Measurements from ENCODE around the gene SORCS2.

SORCS2 gene

DNA sequence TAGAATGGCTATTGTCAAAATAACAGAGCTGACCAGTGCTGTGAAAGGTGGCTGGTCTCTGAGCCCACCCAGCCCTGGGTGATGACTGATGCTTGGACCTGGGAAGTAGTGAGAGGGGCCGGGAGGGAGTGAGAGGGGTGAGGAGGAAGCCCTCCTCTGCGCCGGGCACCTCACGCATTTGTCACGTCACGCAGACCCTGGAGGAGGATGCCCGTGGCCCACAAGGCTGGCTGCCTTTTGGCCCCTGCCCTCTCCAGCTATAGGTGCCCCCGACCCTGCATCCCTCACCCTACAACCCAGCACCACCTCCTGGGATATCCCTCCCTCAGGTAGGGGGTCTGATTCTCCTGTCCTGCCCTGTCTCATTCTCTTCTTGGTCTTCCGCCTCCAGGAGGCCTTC, 539.9 kb downstream of the SORCS2 start:
- in situ Hi-C loops (cut with MboI; ENCODE audit: low sequenced_read_pairs) = no loop called here

GRCh38 chr4:7733201-7733600, 540.9 kb downstream of the SORCS2 start:
- in situ Hi-C loops (cut with MboI; ENCODE audit: low sequenced_read_pairs) = no loop called here

GRCh38 chr4:7733801-7734650, 541.7 kb downstream of the SORCS2 start:
- in situ Hi-C loops (cut with MboI; ENCODE audit: low sequenced_read_pairs) = no loop called here

DNA sequence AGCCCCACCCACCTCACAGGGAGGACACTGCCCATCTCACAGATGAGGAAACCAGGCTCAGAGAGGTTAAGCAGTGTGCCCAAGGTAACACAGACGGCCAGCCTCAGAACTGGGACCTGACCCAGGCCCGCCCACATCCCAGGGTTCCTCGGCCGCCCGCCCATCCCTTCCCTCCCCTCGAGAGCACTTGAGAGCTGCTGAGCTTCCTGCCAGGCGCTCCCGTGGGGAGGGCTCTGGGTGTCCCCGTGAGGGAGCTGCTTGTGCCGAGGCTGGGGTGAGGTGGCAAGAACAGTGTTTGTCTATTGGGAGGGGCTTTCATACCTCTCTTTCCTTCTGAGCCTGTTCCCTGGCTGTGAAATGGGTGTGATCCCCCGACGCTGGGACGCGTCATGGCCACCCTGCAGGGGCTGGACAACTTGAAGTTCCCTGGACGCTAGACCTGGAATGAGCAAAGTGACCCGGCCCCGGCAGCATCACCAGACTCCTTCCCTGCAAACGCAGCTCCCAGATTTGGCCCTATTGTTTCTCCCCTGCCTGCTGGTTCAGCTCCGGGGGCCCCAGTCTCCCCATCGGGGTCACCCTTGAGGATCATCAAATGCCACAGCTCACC, 542.4 kb downstream of the SORCS2 start:
- in situ Hi-C loops (cut with MboI; ENCODE audit: low sequenced_read_pairs) = no loop called here

DNA sequence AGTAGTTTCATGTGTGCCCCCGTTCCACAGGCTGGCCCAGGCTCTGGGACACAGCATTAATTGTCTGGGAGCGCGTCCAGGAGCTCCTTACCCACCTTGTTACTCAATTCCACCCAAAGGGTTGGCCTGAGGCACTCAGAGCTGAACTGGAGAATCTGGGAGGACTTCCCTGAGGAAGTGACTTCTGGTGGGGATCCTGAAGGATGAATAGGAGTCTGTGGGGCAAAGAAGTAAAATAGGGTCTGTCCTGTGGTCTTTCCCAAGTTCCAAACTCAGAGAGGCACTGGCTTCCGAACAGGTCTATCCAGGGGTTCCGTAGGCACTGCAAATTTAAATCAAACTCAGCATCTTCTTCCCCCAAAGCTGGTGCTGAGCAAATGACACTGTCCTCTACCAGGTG, 543.1 kb downstream of the SORCS2 start:
- in situ Hi-C loops (cut with MboI; ENCODE audit: low sequenced_read_pairs) = no loop called here

DNA sequence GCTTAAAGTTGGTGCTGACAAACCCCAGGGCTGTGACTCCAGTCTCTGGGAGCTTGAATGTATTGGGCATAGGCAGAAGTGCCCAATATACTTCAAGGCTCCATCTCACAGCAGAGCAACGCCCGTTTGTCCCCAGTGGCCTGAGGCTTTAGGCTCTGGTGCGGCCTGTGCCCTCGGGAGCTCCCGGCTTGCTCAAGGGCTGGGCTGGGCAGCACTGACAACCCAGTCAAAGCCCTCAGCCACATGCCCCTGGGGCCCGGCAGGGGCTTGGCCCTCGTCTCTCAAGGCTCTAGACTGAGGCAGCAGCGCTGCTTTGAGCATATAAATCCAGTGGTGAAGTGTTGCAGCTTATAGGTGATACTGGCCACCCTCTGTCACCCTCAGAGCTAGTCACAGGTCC, 543.6 kb downstream of the SORCS2 start:
- in situ Hi-C loops (cut with MboI; ENCODE audit: low sequenced_read_pairs) = no loop called here

DNA sequence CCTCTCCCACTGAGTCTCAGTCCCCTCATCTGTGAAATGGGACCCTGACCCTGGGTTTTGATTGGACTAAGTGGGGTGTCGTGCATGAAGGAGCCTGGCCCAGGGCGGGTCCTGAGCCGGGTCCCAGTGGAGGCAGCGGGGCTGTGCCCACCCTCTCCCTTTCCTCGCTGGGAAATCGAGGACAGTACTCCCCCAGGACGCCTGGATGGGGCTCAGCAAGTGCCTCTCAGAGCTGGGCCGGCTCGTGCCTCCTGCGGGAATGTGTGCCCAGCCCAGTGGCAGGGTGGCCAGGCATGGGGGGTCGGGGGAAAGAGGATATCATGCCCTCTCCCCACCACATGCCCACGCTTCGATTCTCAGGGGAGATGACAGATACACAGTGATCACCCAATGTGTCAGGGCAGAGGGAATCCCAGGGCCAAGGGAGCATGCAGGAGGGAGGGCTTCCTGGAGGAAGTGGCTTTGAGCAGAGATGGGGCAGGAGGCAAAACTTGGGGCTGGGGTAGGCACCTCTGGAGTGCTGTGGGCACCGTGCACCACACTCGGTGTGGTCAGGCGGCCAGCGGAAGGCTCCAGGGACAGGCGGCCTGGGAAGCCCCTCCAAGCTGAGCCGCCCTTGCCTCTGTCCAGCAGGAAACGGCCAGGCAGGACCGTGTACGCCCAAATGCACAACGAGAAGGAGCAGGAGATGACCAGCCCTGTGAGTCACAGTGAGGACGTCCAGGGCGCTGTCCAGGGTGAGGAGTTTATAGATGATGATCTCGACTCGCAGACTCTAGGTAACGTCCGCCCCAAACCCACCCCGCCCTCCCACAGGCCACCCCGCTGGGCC, 544.3 kb downstream of the SORCS2 start:
- in situ Hi-C loops (cut with MboI; ENCODE audit: low sequenced_read_pairs) = no loop called here

DNA sequence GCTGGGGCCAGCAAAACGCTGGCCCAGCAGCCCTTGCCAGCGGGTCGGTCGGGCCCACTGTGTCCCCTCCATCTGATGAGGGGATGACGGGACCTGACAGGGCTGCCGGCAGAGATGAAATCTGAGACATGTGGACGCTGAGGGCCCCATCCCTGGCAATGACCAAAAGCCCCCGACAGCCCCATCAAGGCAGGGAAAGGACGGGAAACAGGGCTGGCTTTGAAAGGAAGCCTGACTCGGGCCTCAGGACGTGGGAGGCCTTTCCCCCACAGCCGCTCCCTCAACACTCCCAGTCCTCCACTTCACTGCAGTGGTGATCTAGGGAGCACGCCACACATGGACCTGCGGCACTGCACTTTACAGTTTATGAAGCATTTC, 544.9 kb downstream of the SORCS2 start:
- in situ Hi-C loops (cut with MboI; ENCODE audit: low sequenced_read_pairs) = no loop called here

DNA sequence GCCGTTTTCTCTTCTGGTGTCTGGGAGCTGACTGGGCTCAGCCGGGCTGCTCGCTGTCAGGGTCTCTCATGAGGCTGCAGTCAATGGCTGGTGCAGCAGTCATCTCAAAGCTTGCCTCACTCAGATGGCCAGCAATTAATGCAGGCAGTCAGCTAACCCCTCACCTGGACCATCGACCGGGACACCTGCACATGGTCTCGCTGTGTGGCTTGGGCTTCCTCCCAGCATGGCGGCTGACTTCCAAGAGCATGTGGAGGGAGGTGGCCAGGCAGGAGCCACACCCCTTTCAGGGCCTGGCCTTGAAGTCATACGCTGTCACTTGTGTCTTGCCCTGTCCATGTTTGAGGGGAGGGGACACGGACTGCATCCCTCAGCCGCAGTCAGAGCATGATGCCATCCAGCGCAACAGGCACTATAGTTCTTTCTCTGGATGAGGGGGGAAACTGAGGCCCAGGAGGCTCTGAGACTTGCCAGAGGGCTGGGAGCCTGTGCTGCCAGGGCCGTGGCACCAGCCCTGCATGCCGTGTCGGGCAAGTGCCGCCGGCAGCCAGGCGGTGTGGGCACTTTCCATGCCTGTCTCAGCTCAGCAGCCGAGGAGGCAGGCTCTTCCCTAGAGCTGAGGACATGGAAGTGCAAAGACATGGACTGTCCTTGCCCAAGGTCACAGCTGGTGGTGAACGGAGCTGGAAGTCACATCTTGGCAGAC, 545.6 kb downstream of the SORCS2 start:
- in situ Hi-C loops (cut with MboI; ENCODE audit: low sequenced_read_pairs) = no loop called here

DNA sequence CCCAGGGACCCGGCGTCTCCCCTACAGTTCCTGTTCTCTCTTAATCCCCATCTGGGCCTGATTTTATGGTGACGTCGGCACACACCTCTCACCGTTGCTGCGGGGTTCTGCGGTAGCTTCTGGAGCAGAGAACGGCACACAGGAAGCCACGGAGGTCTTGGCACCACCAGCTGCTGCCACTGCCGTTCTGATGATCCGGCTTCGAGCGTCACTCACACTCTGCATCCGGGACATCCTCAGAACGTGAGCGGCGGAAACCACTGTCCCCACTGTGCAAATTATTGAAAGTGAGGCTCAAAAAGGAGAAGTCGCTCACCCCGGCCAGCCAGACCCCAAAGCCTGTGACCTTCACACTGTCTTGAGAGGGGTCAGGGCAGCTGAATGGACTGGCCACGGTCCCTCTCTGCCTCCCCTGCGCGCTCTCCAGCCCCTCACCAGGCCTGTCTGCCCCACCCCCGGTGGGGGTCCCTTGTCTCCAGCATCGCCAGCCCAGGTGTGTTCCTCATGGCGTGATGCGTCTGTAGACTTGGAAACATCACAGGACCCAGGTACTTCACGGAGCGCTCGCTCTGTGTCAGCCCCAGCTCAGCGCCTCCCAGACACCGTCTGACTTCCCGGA, 546.2 kb downstream of the SORCS2 start:
- in situ Hi-C loops (cut with MboI; ENCODE audit: low sequenced_read_pairs) = no loop called here

- in situ Hi-C loops (cut with MboI; ENCODE audit: low sequenced_read_pairs) = no loop called here
These were observed 547.0 kb downstream of the SORCS2 start for GRCh38 chr4:7739077-7739917.

GRCh38 chr4:7739918-7740865, 547.9 kb downstream of the SORCS2 start:
- in situ Hi-C loops (cut with MboI; ENCODE audit: low sequenced_read_pairs) = no loop called here

GRCh38 chr4:7740866-7741525, 548.7 kb downstream of the SORCS2 start:
- in situ Hi-C loops (cut with MboI; ENCODE audit: low sequenced_read_pairs) = no loop called here

DNA sequence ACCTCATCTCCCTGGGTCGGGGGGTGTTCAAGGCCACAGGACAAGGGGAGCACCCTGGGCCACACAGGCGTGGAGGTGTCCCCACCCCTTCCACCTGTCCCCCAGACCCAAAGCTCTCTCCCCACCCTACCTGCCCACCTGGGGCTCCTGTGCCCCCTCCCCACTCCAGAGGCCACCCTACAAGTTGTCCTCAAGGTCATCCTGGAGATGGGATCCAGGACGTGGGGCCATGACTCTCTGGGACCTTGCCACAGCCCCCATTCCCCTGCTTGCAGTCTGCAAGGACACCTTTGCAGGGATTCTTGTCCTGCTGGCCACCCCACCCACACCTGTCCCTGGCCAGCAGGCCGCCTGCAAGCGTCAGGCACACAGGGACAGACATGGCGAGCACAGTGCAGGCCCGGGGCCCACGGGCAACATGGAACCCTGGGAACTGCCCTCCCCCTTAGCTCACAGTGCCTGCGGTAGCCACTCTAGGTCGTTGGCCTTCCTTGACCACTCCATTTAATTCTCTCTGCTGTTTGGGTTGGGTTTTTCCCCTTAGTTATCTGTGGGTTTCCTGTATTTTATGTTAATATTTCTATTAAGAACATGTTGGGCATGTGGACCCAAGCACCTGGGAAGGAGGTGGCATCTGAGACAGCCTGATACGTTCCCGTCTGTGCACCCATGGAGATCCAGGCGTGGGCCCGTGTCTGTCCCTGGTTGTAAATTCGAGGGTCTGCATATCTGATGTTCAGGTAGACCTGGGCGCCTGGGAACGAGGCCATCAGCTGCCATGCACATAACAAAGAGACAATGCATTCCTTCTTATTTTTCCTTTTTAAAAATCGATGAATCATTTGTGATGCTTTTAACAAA, 549.8 kb downstream of the SORCS2 start:
- in situ Hi-C loops (cut with MboI; ENCODE audit: low sequenced_read_pairs) = no loop called here

DNA sequence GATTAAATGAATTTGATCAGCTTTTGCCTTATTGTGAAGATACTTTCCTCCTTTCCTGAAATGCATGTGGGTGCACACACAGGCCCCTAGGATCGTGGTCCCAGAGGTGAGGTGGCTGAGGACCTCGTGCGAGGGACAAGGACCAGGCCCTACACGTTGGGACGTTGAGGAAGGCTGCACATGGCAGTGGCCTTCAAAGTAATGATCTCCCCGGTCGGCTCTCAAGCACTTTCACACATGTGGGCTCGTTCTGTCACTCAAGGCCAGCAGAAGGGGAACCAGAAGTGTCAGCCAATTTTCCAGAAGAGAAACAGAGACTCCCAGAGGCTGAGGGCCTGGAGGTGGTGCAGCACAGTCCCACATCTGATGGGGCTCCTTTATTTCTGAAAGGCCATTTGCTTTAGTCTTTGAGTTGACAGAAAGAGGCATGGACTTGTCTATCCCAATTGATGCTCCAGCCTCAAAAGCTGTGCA, 550.5 kb downstream of the SORCS2 start:
- in situ Hi-C loops (cut with MboI; ENCODE audit: low sequenced_read_pairs) = no loop called here

- in situ Hi-C loops (cut with MboI; ENCODE audit: low sequenced_read_pairs) = no loop called here
These were observed 551.9 kb downstream of the SORCS2 start for GRCh38 chr4:7744142-7744804.
